HG02623 (cell line): ENCODE measurements around the gene PDK2.

Experiments used
- ATAC-seq: cut with Tn5 transposase; IDR thresholded peaks from one replicate; pipeline ENCODE4 v1.9.1; 2021; ENCODE audit warnings: moderate library complexity; ENCODE audit not compliant: unreplicated experiment

PDK2 gene

GRCh38 chr17:50114849-50115357 lies 19.8 kb downstream of the PDK2 start:
- ATAC-seq = no peak

- ATAC-seq = no peak
These were observed 20.6 kb downstream of the PDK2 start for GRCh38 chr17:50115756-50116155.

- no peak for ATAC-seq
These were observed 22.3 kb downstream of the PDK2 start for GRCh38 chr17:50117202-50118051.

GRCh38 chr17:50118076-50118827 lies 23.1 kb downstream of the PDK2 start:
- no peak for ATAC-seq

- no peak for ATAC-seq
These were observed 23.7 kb downstream of the PDK2 start for GRCh38 chr17:50118828-50119218.

GRCh38 chr17:50120475-50121253 lies 25.5 kb downstream of the PDK2 start:
- no peak for ATAC-seq

- ATAC-seq = no peak
These were observed 27.8 kb downstream of the PDK2 start for GRCh38 chr17:50122945-50123344.

- ATAC-seq = no peak
These were observed 28.6 kb downstream of the PDK2 start for GRCh38 chr17:50123649-50124349.

GRCh38 chr17:50125420-50125997 lies 30.4 kb downstream of the PDK2 start:
- no peak for ATAC-seq

- ATAC-seq = no peak
These were observed 32.7 kb downstream of the PDK2 start for GRCh38 chr17:50127697-50128361.

- ATAC-seq = no peak
These were observed 33.5 kb downstream of the PDK2 start for GRCh38 chr17:50128441-50129352.

GRCh38 chr17:50129353-50129727 lies 34.2 kb downstream of the PDK2 start:
- ATAC-seq = no peak

- ATAC-seq = no peak
These were observed 34.8 kb downstream of the PDK2 start, which contains the start of gene SAMD14 for GRCh38 chr17:50129728-50130558. SAMD14 (minus strand) TSS chr17:50130160; CDS start chr17:50124959, 5,201 bp downstream.

- no peak for ATAC-seq
These were observed 35.6 kb downstream of the PDK2 start for GRCh38 chr17:50130559-50131305.

GRCh38 chr17:50132104-50132794 lies 37.1 kb downstream of the PDK2 start:
- ATAC-seq = no peak

- no peak for ATAC-seq
These were observed 38.0 kb downstream of the PDK2 start for GRCh38 chr17:50133028-50133768.
